HL-60 (cell line): ENCODE data around the gene SEL1L.

Source experiments
- DNase-seq, 2 experiments: peaks; one replicate each; pipeline ENCODE4 v3.0.0-alpha.2; 2010 to 2020; ENCODE audit warnings: low read depth in 1 of 2, low spot score in 1 of 2
- H3K27ac ChIP-seq: fragments of 250-450 bp; sonication (Bioruptor Pico); replicated peaks from 2 replicates; pipeline ENCODE4 v1.5.1; 2020; ENCODE audit warnings: mild to moderate bottlenecking, moderate library complexity
- H3K27me3 ChIP-seq: fragments of 250-450 bp; sonication (Bioruptor Pico); 2 replicates; pipeline ENCODE4 v1.5.1; 2021; ENCODE audit warnings: mild to moderate bottlenecking, moderate library complexity; ENCODE audit not compliant: insufficient read depth, poor library complexity, severe bottlenecking
- H3K4me3 ChIP-seq: replicated peaks from 2 replicates; pipeline ENCODE4 v1.5.1; 2011; ENCODE audit warnings: mild to moderate bottlenecking, control low read depth, low read length; ENCODE audit not compliant: insufficient read depth
- CTCF ChIP-seq: IDR thresholded peaks from one replicate; pipeline ENCODE4 v1.5.1; 2011; ENCODE audit warnings: low read length, control low read depth, inconsistent platforms; ENCODE audit not compliant: insufficient read depth
- GABPA ChIP-seq: IDR thresholded peaks from 2 replicates; pipeline ENCODE4 v1.6.1; 2012; ENCODE audit warnings: low read depth
- POLR2AphosphoS5 ChIP-seq: IDR thresholded peaks from 2 replicates; pipeline ENCODE4 v1.6.1; 2012; ENCODE audit warnings: low read depth
- SPI1 ChIP-seq: IDR thresholded peaks from 2 replicates; pipeline ENCODE4 v1.6.1; 2012; ENCODE audit warnings: low read depth, mild to moderate bottlenecking, borderline replicate concordance
- TF ChIP-seq, protein P1 (sequence below): IDR thresholded peaks from 2 replicates; pipeline ENCODE4 v1.6.1; 2012; ENCODE audit warnings: low read depth; ENCODE audit not compliant: insufficient replicate concordance

SEL1L gene

GRCh38 chr14:81452341-81453133 is 81.1 kb downstream of the SEL1L start:
- H3K27me3 ChIP-seq = no peaks in the 10 kb centered on the region
- TF ChIP-seq, protein P1, sequence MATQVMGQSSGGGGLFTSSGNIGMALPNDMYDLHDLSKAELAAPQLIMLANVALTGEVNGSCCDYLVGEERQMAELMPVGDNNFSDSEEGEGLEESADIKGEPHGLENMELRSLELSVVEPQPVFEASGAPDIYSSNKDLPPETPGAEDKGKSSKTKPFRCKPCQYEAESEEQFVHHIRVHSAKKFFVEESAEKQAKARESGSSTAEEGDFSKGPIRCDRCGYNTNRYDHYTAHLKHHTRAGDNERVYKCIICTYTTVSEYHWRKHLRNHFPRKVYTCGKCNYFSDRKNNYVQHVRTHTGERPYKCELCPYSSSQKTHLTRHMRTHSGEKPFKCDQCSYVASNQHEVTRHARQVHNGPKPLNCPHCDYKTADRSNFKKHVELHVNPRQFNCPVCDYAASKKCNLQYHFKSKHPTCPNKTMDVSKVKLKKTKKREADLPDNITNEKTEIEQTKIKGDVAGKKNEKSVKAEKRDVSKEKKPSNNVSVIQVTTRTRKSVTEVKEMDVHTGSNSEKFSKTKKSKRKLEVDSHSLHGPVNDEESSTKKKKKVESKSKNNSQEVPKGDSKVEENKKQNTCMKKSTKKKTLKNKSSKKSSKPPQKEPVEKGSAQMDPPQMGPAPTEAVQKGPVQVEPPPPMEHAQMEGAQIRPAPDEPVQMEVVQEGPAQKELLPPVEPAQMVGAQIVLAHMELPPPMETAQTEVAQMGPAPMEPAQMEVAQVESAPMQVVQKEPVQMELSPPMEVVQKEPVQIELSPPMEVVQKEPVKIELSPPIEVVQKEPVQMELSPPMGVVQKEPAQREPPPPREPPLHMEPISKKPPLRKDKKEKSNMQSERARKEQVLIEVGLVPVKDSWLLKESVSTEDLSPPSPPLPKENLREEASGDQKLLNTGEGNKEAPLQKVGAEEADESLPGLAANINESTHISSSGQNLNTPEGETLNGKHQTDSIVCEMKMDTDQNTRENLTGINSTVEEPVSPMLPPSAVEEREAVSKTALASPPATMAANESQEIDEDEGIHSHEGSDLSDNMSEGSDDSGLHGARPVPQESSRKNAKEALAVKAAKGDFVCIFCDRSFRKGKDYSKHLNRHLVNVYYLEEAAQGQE = no peak
- TF ChIP-seq POLR2AphosphoS5 (no peak), GABPA (no peak), CTCF (no peak)

GRCh38 chr14:81450976-81451375 is 82.7 kb downstream of the SEL1L start:
- no peak overlapping the region for H3K27ac ChIP-seq
- H3K27me3 ChIP-seq = no peaks in the 10 kb centered on the region
- no peak overlapping the region for H3K4me3 ChIP-seq
- TF ChIP-seq, protein P1 = no peak
- no peak for TF ChIP-seq SPI1
- no peak for TF ChIP-seq POLR2AphosphoS5
- no peak for TF ChIP-seq CTCF
- TF ChIP-seq GABPA = no peak
- no peak for DNase-seq

More at GRCh38 chr14:81452341-81453133, 81.1 kb downstream of the SEL1L start:
- no peak for DNase-seq
- Histone ChIP-seq H3K4me3 (no peak overlapping the region), H3K27ac (no peak overlapping the region)

DNA sequence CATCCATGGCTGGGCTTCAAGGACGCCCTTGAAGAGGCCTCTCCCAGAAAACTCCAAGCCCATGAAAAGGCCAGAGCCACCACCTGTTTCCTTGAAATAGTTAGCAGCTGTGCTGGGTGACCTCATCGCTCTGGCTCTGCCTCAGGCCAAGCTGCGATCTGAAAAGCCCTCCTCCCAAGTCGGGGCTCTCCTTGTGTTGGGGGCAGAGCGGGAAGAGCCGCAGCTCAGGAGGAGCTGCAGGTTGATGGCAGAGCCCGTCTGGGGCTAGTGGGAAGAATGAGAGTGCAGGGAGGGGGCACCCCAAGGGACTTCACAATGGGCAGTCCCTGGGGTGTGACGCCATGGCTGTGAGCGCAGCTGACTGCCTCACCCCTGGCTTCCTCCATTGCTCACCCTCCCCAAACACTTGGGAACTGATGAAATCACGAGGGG is 83.5 kb downstream of the SEL1L start:
- no peak overlapping the region for H3K4me3 ChIP-seq
- H3K27ac ChIP-seq = no peak overlapping the region
- TF ChIP-seq CTCF = no peak
- TF ChIP-seq, protein P1 = no peak
- no peak for TF ChIP-seq GABPA
- TF ChIP-seq POLR2AphosphoS5 = no peak
- TF ChIP-seq SPI1 = no peak
- no peaks in the 10 kb centered on the region for H3K27me3 ChIP-seq
- DNase-seq = no peak
